IMR-90 (cell line): ENCODE measurements around the gene PTPRCAP.

ENCODE experiments used
- MAFK ChIP-seq: IDR thresholded peaks from 2 replicates; pipeline ENCODE4 v1.6.1; 2012; ENCODE audit warnings: low read depth, low read length, improper control_type of control experiment
- POLR2A ChIP-seq: IDR thresholded peaks from 2 replicates; pipeline ENCODE4 v1.6.1; 2012; ENCODE audit warnings: mild to moderate bottlenecking, low read depth, low read length
- SMC3 ChIP-seq: fragments of 150-350 bp; IDR thresholded peaks from 2 replicates; pipeline ENCODE4 v1.6.1; 2016; ENCODE audit warnings: low read depth, mild to moderate bottlenecking, antibody characterized with exemption, low read length, moderate library complexity
- TF ChIP-seq, protein P1 (sequence below): conservative IDR thresholded peaks from 2 replicates; pipeline ENCODE4 v1.5.1; 2012; ENCODE audit warnings: mild to moderate bottlenecking, low read depth, low read length, improper control_type of control experiment

DNA sequence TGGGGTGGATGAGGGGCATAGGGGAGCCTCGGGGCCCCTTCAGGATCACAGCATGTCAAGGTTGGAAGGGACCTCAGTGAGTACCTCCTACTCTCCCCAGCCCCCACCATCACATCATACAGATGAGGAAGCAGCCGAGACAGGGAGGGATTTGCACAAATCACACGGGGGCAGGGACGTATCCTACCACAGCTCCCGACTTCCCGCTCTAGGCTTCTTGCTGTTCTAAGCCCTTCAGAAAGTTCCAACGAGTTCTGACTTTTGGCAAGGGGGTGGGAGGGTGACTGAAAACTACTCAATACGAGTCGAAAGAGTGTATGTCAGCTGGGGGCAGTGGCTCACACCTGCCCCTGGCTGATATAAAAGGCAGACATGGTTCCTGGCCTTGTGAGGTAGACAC, 50.4 kb downstream of the PTPRCAP start:
- no peak for TF ChIP-seq SMC3
- TF ChIP-seq, protein P1, sequence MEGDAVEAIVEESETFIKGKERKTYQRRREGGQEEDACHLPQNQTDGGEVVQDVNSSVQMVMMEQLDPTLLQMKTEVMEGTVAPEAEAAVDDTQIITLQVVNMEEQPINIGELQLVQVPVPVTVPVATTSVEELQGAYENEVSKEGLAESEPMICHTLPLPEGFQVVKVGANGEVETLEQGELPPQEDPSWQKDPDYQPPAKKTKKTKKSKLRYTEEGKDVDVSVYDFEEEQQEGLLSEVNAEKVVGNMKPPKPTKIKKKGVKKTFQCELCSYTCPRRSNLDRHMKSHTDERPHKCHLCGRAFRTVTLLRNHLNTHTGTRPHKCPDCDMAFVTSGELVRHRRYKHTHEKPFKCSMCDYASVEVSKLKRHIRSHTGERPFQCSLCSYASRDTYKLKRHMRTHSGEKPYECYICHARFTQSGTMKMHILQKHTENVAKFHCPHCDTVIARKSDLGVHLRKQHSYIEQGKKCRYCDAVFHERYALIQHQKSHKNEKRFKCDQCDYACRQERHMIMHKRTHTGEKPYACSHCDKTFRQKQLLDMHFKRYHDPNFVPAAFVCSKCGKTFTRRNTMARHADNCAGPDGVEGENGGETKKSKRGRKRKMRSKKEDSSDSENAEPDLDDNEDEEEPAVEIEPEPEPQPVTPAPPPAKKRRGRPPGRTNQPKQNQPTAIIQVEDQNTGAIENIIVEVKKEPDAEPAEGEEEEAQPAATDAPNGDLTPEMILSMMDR: no peak
- no peak for TF ChIP-seq MAFK
- no peak for TF ChIP-seq POLR2A
